Neutrophil (primary cell): ENCODE data around the gene HIVEP3.

Experiments
- H3K27ac ChIP-seq: fragments of 200-600 bp; sonication (generic); 2 replicates; pipeline ENCODE4 v1.5.1; 2016; ENCODE audit warnings: mild to moderate bottlenecking, moderate library complexity
- H3K27me3 ChIP-seq: fragments of 200-600 bp; sonication (generic); 2 replicates; pipeline ENCODE4 v1.6.0; 2016; ENCODE audit warnings: mild to moderate bottlenecking
- H3K36me3 ChIP-seq: fragments of 200-600 bp; sonication (generic); 2 replicates; pipeline ENCODE4 v1.5.1; 2017
- H3K4me1 ChIP-seq, 2 experiments: fragments of 200-600 bp in 1 of 2; sonication (generic) in 1 of 2; 1 replicate in 1 of 2; 2 replicates in 1 of 2; pipeline versions ENCODE4 v1.5.1 to v1.6.1; 2013 to 2016; ENCODE audit warnings: low read depth in 1 of 2, low read length in 1 of 2, mild to moderate bottlenecking in 1 of 2, moderate library complexity in 1 of 2; ENCODE audit not compliant: control insufficient read depth in 1 of 2, insufficient read depth in 1 of 2
- H3K4me3 ChIP-seq, 2 experiments: fragments of 200-600 bp in 1 of 2; sonication (generic) in 1 of 2; 1 replicate in 1 of 2; 2 replicates in 1 of 2; pipeline ENCODE4 v1.5.1; 2013 to 2016; ENCODE audit warnings: low read depth in 1 of 2, low read length in 1 of 2, mild to moderate bottlenecking in 1 of 2, moderate library complexity in 1 of 2
- H3K9me3 ChIP-seq: fragments of 200-600 bp; sonication (generic); 2 replicates; pipeline ENCODE4 v1.5.1; 2016
- TF ChIP-seq, protein P1 (sequence below): fragments of 200-600 bp; sonication (generic); IDR thresholded peaks from 2 replicates; pipeline ENCODE4 v1.5.1; 2016; ENCODE audit warnings: antibody characterized with exemption

The HIVEP3 gene

DNA sequence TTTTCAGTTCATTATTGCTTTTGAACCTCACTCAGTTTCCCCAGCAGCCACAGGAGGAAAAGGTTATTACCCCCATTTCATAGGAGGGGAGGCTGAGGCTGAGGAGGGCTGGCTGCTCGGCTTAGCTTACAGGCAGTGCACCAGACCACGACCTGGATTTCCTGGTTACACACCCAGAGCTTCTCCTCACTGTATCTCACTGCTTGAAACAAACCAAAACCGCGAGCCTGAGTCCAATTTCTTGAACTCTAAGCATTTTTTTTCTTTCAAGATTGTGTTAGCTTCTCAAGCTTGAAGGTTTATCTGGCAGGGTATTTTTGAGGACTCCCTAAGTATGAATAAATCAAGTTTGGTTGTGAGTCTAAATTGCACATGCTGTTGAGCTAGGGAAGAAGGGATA, 245.3 kb downstream of the HIVEP3 start:
- Histone ChIP-seq H3K9me3 (no peaks in the 10 kb centered on the region), H3K4me3 (no peak overlapping the region), H3K4me1 (peaks cover 4 to 5% of the 10 kb centered on the region in 2 experiments), H3K27me3 (no peaks in the 10 kb centered on the region), H3K27ac (no peak overlapping the region), H3K36me3 (no peaks in the 10 kb centered on the region)
- TF ChIP-seq, protein P1, sequence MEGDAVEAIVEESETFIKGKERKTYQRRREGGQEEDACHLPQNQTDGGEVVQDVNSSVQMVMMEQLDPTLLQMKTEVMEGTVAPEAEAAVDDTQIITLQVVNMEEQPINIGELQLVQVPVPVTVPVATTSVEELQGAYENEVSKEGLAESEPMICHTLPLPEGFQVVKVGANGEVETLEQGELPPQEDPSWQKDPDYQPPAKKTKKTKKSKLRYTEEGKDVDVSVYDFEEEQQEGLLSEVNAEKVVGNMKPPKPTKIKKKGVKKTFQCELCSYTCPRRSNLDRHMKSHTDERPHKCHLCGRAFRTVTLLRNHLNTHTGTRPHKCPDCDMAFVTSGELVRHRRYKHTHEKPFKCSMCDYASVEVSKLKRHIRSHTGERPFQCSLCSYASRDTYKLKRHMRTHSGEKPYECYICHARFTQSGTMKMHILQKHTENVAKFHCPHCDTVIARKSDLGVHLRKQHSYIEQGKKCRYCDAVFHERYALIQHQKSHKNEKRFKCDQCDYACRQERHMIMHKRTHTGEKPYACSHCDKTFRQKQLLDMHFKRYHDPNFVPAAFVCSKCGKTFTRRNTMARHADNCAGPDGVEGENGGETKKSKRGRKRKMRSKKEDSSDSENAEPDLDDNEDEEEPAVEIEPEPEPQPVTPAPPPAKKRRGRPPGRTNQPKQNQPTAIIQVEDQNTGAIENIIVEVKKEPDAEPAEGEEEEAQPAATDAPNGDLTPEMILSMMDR: no peak

DNA sequence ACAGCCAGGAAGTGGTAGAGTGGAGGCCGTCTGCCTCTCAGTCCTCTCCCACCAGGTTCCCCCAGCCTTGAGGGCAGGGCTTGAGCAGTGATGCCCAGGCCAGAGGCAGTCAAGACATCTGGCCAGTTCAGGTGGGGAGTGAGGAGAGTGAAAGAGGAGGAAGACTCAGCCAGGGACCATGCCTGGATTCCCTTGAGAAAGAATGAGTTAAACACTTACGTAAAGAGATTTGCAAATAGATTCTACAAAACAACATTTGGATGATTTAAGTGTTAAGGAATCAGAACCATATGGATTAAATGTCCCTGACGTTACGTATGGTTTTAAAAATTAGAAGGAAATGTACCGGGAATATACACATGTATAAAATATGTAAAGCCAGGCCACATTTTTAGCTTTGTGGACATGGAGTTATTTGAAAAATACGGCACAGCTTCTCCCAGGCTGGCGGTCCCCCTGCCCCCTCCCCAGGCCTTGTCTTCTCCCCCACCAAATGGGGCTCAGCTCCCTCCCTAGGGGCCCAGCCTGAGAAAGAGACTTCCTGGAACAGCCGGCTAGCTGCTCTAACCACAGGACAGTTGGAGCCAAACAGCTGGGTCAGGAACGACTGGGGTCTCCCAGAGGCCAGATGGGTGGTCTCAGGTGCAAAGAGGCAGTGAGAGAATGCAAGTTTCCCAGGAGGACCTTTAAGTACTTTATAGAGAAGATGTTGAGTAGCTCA, 245.9 kb downstream of the HIVEP3 start:
- H3K4me1 ChIP-seq: no peaks in the 10 kb centered on the region

DNA sequence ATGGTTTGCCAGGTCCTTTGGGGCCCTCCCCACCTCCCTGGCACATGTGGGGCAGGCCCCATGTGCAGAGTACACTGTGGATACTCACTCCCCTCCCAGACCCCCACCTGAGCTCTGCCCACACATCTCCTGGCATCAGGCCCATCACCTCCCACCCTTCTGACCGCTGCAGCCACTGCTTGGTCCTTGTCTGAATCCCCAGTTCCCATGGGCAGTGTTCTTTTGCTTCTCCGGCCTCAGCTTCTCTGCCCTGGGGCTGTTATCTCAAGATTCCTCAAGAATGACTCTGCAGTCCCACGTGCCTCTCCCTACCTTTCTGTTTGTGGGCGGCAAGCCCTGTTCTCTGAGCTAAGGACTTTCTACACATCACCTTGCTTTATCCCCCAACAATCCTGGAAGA, 246.5 kb downstream of the HIVEP3 start:
- no peaks in the 10 kb centered on the region for H3K4me1 ChIP-seq
- no peaks in the 10 kb centered on the region for H3K9me3 ChIP-seq
- H3K4me3 ChIP-seq: no peak overlapping the region
- TF ChIP-seq, protein P1: no peak
- H3K27me3 ChIP-seq: no peaks in the 10 kb centered on the region
- no peaks in the 10 kb centered on the region for H3K36me3 ChIP-seq
- H3K27ac ChIP-seq: no peak overlapping the region

More for the DNA sequence above, 245.9 kb downstream of the HIVEP3 start:
- Histone ChIP-seq H3K27ac (no peak overlapping the region), H3K4me3 (no peak overlapping the region), H3K9me3 (no peaks in the 10 kb centered on the region), H3K36me3 (no peaks in the 10 kb centered on the region), H3K27me3 (no peaks in the 10 kb centered on the region)
- TF ChIP-seq, protein P1: no peak

DNA sequence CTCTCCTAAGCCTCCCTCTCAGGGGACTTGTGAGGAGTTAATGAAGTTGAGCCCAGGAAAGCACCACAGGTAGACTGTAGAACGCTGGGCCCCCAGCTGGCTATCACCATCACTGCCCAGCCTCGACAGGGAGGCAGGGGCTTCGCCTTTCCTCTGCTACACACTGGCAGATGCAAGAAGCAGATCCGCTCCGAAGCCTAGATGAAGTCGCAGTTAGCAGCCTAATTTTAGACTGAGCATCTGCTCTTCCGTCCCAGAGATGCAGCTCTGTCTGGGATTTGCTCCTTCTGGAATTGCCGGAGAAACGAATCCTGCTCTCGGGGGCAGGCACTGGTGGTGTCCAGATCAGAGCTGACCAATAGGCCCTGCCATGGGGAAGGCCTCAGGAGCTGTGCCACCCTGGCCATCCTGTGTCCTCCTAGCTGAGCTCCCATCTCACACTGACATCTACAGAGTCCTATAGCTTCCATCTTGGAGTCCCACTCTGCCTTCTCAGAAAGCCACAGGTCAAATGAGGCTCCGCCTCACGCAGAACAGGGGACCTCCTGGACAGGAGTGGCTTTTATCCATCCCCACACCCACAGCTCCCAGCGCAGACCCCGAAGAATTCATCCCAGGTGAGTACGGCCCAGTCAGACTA, 247.5 kb downstream of the HIVEP3 start:
- Histone ChIP-seq H3K36me3 (no peaks in the 10 kb centered on the region), H3K27ac (no peak overlapping the region), H3K4me3 (no peak overlapping the region), H3K9me3 (no peaks in the 10 kb centered on the region), H3K27me3 (no peaks in the 10 kb centered on the region), H3K4me1 (no peaks in the 10 kb centered on the region)
- TF ChIP-seq, protein P1: no peak

DNA sequence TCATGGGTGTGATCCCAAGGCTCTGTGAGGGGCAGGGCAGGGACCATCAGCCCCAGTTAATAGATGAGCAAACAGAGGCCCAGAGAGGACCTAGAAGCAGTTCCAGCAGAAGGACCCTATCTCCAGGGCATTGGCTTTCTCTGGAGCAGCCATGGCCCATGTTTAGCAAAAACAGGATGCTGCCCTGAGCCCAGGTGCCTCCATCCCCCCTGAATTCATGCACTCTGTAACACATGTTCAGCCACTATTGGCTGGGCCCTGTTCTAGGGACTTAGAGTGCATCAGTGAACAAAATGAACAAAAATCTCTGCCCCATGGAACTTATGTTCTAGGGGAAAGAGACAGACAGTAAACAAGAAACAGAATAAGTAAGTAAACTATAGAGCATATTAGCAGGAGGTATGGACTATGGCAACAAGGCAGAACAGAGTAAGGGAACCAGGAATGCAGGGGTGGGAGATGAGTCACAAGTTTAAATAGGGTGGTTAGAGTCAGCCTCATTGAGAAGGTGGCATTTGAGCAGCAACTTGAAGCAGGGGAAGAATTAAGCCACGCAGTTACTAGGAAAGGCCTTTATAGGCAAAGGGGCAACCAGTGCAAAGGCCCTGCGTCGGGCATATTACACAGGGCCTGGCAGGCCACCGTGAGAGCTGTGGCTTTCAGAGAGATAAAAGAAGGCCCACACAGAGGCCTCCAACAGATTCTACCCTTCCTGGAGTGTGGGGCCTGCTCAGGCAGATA, 248.3 kb downstream of the HIVEP3 start:
- no peak overlapping the region for H3K27ac ChIP-seq
- H3K27me3 ChIP-seq: no peaks in the 10 kb centered on the region
- TF ChIP-seq, protein P1: no peak
- no peak overlapping the region for H3K4me3 ChIP-seq
- no peaks in the 10 kb centered on the region for H3K9me3 ChIP-seq
- H3K36me3 ChIP-seq: no peaks in the 10 kb centered on the region
- H3K4me1 ChIP-seq: no peaks in the 10 kb centered on the region
